GM23248 (cell line): ENCODE data around the gene CPTP.

Experiments
- EZH2 ChIP-seq: fragments of 200-600 bp; sonication (generic); IDR thresholded peaks from 2 replicates; pipeline ENCODE4 v1.6.1; 2018; ENCODE audit warnings: antibody characterized with exemption, mild to moderate bottlenecking; ENCODE audit not compliant: insufficient read depth, poor library complexity, severe bottlenecking
- EZH2phosphoT487 ChIP-seq: fragments of 200-600 bp; sonication (generic); IDR thresholded peaks from 2 replicates; pipeline ENCODE4 v1.6.1; 2018; ENCODE audit warnings: antibody characterized with exemption, moderate library complexity, mild to moderate bottlenecking, low read depth; ENCODE audit not compliant: insufficient read depth

DNA sequence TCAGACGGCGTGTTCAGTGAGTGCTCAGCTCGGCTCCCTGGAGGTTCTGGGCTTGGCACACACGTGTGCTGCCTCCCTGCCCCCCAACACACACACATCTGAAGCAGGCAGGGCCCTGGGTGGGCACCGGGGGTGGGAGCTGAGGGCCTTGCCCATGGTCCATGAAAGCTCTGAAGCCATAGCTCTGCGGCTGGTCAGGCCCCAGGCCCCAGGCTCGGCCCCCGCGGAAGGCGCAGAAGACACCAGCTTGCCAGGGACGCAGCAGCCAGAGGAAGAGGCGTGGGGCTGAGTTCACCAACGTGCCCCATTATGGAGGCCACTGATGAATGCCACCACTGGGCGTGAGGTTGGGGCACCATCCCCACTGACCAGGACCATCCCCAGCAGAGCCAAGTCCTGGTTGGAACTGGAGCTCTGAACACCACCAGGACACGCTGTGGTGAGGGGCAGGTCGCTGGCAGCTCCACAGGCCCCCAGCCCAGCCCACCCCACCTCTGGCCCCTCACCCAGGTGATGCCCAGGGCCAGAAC, 46.2 kb downstream of the CPTP start:
- TF ChIP-seq EZH2phosphoT487: no peak
- TF ChIP-seq EZH2: no peak
